HG02852 (cell line): ENCODE results near the gene FXR1.
"Not testable (repeated sequence)": the region's sequence is repeated elsewhere in the genome, so short reads cannot be mapped to it uniquely, and the experiment has no call there.

Source experiments
- ATAC-seq: cut with Tn5 transposase; IDR thresholded peaks from one replicate; pipeline ENCODE4 v1.9.1; 2021; ENCODE audit warnings: mild to moderate bottlenecking, moderate library complexity; ENCODE audit not compliant: unreplicated experiment

Gene FXR1

DNA sequence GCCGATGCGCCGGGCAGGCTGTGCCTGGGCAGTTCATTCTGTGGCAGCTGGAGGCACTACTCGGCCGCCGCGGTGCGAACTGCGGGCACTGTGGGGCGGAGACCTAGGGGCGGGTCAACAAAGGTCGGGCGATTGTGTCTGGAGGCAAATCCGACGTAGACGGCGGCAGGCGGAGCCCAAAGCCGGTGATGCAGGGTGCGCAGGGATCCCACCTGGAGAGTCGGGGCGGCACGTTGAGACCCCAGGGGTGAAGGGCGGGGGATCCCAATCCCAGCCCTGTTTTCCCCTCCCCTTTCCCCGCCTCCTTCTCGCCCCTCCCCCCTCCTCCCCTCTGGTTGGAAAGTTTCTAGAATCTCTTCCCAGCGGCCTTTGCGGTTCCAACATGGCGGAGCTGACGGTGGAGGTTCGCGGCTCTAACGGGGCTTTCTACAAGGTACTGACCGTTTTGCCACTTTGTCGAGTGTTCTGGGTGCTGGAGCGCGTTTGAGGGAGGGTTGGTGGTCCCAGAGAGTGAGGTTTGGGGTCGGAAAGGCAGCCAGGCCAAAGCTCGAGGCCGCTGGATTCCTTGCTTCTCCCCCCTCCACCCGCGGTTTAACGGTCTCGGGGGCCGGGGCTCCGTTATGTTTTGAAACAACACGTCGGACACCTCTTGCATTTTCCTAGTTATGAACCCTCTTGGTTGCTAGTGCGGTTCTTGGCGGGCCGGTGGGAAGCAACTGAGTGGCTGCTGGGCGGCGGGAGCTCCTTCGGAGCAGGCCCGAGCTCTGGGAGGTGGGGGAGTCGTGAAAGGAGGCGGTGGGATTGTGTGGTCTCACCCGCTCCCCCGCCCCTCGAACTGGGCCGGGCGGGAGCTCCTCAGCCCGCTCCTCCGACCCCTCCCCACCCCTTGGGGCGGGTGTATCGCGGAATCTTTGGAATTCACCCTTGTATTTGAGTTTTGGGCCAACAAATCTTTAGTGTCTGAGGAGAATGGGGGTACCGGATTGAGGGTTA, at the start of gene FXR1:
TSS of gene FXR1 (plus strand) at position 367 of the 993 bp plus-strand sequence. CDS start at position 383, 16 bp downstream.
- ATAC-seq: peak; percentile 99

GRCh38 chr3:180870008-180870699, 42.3 kb upstream of the FXR1 start:
- no peak for ATAC-seq

GRCh38 chr3:180871901-180872300, 40.6 kb upstream of the FXR1 start:
- no peak for ATAC-seq

DNA sequence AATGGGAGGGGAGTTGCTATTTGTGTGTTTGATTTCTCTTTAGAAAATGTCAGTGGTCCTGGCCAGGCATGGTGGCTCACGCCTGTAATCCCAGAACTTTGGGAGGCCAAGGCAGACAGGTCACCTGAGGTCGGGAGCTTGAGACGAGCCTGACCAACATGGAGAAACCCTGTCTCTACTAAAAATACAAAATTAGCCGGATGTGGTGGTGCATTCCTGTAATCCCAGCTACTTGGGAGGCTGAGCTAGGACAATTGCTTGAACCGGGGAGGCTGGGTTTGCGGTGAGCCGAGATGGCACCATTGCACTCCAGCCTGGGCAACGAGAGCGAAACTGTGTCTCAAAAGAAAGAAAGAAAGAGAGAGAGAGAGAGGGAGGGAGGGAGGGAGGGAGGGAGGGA, 40.0 kb upstream of the FXR1 start:
- ATAC-seq: not testable (repeated sequence)

- ATAC-seq: no peak
These were observed 37.3 kb upstream of the FXR1 start for GRCh38 chr3:180875124-180875698.

DNA sequence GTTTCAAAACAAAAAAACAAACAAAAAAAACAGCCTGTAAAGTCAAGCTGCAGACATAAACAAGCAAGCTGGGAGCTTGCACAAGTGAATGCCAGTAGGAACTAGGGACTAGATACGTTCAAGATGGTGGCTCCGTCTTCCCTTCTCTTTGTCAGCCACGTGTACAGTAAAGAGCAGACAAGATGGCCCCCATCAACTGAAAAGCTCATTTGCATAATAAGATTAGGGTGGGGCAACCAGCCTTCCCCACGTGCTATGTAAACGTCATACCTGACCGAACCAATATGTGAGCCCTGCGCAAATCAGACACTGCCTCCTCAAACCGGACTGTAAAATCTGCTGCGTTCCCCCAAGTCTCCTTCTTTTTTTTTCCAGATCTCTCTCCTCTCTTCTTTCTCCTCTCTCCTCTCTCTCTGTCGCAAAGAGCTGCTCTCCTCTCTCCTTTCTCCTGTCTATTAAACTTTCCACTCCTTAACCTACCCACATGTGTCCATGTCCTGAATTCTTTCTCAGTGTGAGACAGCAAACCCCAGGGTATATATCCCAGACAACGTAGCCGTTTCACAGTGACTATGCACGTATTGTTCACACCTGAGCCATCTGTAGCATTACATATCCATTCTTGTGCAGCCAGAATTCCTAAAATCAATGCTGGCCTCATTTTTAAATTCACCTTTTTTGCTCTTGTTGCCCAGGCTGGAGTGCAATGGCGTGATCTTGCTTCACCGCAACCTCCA, 31.2 kb upstream of the FXR1 start:
- no peak for ATAC-seq

DNA sequence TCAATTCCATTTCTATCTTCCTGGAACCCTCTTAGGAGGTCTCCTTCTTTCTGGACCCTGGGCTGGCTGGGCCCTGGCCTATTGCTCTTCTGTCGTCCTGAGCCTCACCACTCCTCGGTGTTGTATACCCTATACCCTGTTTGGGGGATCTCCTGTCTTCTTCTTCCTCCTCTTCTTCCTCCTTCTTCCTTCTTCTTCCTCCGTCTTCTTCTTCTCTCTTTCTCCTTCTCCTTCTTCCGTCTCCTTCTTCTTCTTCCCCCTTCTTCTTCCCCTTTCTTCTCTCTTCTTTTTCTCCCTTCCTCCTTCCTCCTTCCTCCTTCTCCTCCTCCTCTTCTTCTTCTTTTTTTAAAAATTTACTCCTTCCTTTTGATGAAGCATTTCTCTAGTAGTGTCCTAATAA, 30.4 kb upstream of the FXR1 start:
- no peak for ATAC-seq

GRCh38 chr3:180888992-180889560, 23.4 kb upstream of the FXR1 start:
- ATAC-seq: no peak

DNA sequence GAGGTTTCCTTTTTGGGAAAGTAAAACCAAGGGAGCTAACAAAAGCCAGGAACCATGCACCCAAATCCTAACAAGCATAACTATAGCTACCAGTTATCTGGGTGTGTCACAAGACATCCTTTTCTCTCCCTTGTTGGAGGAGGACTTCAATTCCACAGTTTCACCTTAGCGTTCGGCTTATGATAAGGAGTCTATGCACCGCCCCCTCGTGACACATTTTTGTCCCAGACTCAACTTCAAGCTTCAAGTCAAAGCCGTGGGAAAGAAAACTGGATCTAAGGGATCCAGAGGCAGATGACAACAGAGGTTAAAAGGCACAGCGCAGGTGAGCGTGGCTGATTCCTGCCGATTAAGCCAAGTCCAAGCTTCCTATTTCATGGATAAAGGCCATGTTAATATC, 13.9 kb upstream of the FXR1 start:
- no peak for ATAC-seq

DNA sequence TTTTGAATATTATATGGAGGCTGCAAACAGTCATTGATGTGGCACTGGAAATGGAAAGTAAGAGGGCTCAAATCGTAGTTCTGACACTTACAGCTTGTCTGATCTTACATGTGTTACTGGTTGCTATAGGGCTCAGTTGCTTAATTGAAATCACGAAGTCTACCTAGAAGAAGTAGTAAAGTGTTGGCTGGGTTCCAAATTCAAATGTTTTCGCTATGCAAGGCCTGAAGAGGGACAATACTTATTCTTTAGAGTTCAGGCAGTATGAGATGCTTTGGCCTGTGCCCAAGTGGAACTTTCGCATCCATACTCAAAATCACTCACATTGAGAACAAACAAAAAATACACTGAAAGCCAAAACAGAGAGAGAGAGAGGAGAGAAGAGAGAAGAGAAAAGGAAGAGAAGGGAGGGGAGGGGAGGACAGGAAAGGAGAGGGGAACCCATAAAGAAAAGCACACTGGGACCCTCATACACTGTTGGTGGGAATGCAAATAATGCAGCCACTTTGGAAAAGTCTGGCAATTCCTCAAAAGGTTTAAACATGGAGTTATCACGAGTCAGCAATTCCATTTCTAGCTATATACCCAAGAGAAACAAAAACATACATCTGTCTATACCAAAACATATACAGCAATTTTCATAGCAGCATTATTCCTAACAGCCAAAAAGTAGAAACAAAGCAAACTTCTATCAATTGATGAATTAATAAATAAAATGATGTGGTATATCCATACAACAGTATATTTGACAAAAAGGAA, 2.9 kb upstream of the FXR1 start:
- ATAC-seq: no peak

GRCh38 chr3:180910823-180911222, 1.6 kb upstream of the FXR1 start:
- ATAC-seq: no peak

DNA sequence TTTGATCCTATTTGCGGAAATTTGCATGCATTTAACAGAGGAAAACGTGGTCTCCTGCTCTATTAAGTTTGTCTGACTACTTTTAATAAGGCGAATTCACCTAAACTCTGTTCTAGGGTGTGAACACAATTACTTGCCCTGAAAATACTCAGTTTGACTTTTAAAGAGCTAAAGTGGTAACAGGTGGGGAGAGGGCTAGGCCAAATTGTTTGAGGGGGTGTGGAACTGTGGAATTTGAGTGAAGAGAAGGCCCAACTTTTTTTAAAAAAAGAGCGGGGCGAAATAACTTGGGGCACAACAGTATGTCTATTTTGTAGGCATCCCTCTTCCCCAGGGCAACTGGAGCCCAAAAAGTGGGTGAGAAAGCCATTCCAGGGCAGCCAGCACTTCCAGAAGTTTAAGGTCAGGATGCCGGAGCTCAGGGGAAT, 580 bp upstream of the FXR1 start:
- ATAC-seq: peak; percentile 18

GRCh38 chr3:180913581-180914404, 1.3 kb downstream of the FXR1 start:
- ATAC-seq: no peak

- ATAC-seq: no peak
These were observed 6.1 kb downstream of the FXR1 start for GRCh38 chr3:180918542-180918941.

DNA sequence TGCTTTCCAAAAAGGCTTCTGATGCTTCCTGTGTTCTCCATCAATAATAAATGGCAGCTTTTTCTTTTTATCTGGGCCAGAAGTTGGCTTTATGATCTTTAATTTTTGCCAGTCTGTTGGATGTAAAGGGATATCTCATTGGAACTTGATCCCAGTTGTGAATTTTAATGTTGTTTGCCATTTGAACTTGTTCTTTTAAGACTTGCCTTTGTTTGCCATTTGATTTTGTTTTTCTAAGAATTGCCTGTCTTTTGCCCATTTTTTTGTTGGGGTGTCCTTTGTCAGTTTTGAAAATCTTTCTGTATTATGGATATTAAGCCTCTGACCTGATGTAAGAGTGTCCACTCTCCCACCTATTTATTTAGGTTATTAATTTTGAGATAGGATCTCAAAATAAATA, 9.8 kb downstream of the FXR1 start:
- no peak for ATAC-seq

- no peak for ATAC-seq
These were observed 11.1 kb downstream of the FXR1 start for GRCh38 chr3:180923561-180923960.

- no peak for ATAC-seq
These were observed 14.1 kb downstream of the FXR1 start for GRCh38 chr3:180926526-180926925.

DNA sequence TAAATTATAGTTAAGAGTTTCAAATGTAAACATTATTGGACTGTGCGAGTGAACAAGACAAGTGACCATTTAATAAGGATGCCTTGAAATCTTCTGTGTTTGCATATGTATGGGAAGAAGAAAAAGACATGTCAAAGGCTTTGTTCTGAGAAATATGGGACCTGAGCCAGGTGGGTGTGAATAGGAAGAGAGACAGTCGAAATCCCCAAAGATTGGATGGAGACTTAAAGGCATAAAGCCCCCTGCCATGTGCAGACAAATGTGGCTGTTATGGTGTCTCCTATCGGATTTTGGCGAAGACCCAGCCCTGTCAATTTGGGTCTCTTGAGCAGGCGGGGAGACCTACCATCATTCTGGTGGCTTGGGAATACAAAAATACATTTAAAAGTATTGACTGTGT, 16.9 kb downstream of the FXR1 start:
- ATAC-seq: no peak

- ATAC-seq: no peak
These were observed 18.1 kb downstream of the FXR1 start for GRCh38 chr3:180930526-180930925.
